Lung (tissue), 12 donors: ENCODE results near the gene LARGE1. TPM values are rescaled to one million over a fixed set of nuclear protein-coding genes. Genes with fewer than 3 reads are reported as not detected.

ENCODE experiments used
- ATAC-seq: fragments of 200-7000 bp; cut with Tn5 transposase; one replicate; pipeline ENCODE4 v1.9.1; 2020; ENCODE audit warnings: moderate number of reproducible peaks; ENCODE audit not compliant: insufficient read depth, low FRiP score
- DNase-seq, 3 donors: peaks; one replicate each; pipeline ENCODE4 v3.0.0-alpha.2; 2013 to 2017
- H3K27ac ChIP-seq, 2 donors: one replicate each; pipeline ENCODE4 v1.5.1; 2013; ENCODE audit warnings: mild to moderate bottlenecking in 2 of 2, moderate library complexity in 2 of 2, control low read depth in 1 of 2, inconsistent platforms in 1 of 2, low read depth in 1 of 2, low read length in 1 of 2
- H3K27me3 ChIP-seq, 3 donors: one replicate each; pipeline ENCODE4 v1.5.1; 2013; ENCODE audit warnings: low read length in 2 of 3; ENCODE audit not compliant: control insufficient read depth in 3 of 3, insufficient read depth in 3 of 3
- H3K36me3 ChIP-seq, 4 donors: one replicate each; pipeline ENCODE4 v1.5.1; 2013; ENCODE audit warnings: low read length in 4 of 4, mild to moderate bottlenecking in 1 of 4, moderate library complexity in 1 of 4; ENCODE audit not compliant: control insufficient read depth in 4 of 4, insufficient read depth in 4 of 4
- H3K4me1 ChIP-seq, 5 donors: one replicate each; pipeline ENCODE4 v1.5.1; 2013; ENCODE audit warnings: low read length in 5 of 5, mild to moderate bottlenecking in 2 of 5, moderate library complexity in 1 of 5; ENCODE audit not compliant: control insufficient read depth in 5 of 5, insufficient read depth in 5 of 5
- H3K4me3 ChIP-seq: one replicate; pipeline ENCODE4 v1.5.1; 2013; ENCODE audit warnings: mild to moderate bottlenecking, control low read depth, moderate library complexity
- H3K9ac ChIP-seq, 2 donors: one replicate each; pipeline ENCODE4 v1.5.1; 2013; ENCODE audit warnings: low read length in 2 of 2, control low read depth in 1 of 2; ENCODE audit not compliant: insufficient read depth in 1 of 2
- H3K9me3 ChIP-seq, 4 donors: one replicate each; pipeline ENCODE4 v1.5.1; 2013; ENCODE audit warnings: low read length in 3 of 4, mild to moderate bottlenecking in 1 of 4, moderate library complexity in 1 of 4; ENCODE audit not compliant: control insufficient read depth in 4 of 4, insufficient read depth in 3 of 4
- WGBS, 2 donors: extraction: QIAGEN DNeasy Blood & Tissue Kit; methylation state at CpG; one replicate each; pipeline ENCODE4 v1.1.7; 2013; 5-methylcytosine and 5-hydroxymethylcytosine counted together
- polyA plus RNA-seq, 2 donors: library from polyadenylated mRNA; stranded (reverse); fragments of 200-250 nt; gene quantifications; one replicate each; pipeline ENCODE4 v1.2.1, GENCODE V29; 2013
- total RNA-seq, 2 donors: library from RNA; depleted of rRNA in 1 of 2; stranded (reverse); fragments of >200 nt in 1 of 2; gene quantifications; one replicate each; pipeline ENCODE4 v1.2.1, GENCODE V29; 2014 to 2021
- TF ChIP-seq, protein P1 (sequence below): IDR thresholded peaks from 2 replicates; pipeline ENCODE4 v1.5.1; 2012; ENCODE audit warnings: mild to moderate bottlenecking; ENCODE audit errors: control extremely low read depth, extremely low read depth
- donor health status: control.
- donor health status: control.
- donor health status: Bipolar disorder and iron deficiency.
- donor health status: healthy.
- donor health status: DM: yes; HTN: yes; CAD: no.

The LARGE1 gene
- total and polyA plus RNA-seq, 4 donors, result 2.9 to 41.1 (median 15.4) TPM

DNA sequence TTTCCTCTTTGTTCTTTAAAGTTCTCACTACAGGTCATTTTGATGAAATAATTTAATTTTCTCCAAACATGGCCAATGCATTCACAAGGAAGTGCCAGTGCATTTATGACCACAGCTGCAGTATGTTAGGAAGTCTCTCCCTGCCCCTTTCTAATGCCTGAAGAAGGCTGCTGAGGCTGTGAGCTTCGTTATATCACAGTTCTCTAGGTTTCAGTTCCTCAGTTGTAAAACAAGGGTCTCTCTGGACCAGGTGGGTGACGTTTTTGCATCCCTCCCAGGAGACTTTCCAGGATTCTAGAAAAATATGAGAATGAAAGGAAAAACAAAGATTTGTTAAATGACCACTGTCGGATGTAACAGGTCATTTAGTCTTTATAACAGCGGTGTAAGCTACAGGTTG lies 171.6 kb downstream of the LARGE1 start:
- Histone ChIP-seq H3K9me3 (no peaks in the 10 kb centered on the region), H3K36me3 (peaks cover 0 to 2% (median 0%) of the 10 kb centered on the region in 4 donors), H3K4me3 (no peak overlapping the region), H3K4me1 (peaks cover 0 to 14% (median 13%) of the 10 kb centered on the region in 5 donors), H3K27ac (no peak overlapping the region), H3K9ac (no peak overlapping the region), H3K27me3 (no peaks in the 10 kb centered on the region)
- 90 to 92% methylated on average over 4 of the region's 4 CpGs for WGBS, 2 donors
- DNase-seq, result no peak
- TF ChIP-seq, protein P1, sequence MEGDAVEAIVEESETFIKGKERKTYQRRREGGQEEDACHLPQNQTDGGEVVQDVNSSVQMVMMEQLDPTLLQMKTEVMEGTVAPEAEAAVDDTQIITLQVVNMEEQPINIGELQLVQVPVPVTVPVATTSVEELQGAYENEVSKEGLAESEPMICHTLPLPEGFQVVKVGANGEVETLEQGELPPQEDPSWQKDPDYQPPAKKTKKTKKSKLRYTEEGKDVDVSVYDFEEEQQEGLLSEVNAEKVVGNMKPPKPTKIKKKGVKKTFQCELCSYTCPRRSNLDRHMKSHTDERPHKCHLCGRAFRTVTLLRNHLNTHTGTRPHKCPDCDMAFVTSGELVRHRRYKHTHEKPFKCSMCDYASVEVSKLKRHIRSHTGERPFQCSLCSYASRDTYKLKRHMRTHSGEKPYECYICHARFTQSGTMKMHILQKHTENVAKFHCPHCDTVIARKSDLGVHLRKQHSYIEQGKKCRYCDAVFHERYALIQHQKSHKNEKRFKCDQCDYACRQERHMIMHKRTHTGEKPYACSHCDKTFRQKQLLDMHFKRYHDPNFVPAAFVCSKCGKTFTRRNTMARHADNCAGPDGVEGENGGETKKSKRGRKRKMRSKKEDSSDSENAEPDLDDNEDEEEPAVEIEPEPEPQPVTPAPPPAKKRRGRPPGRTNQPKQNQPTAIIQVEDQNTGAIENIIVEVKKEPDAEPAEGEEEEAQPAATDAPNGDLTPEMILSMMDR, result no peak
- no peak for ATAC-seq

DNA sequence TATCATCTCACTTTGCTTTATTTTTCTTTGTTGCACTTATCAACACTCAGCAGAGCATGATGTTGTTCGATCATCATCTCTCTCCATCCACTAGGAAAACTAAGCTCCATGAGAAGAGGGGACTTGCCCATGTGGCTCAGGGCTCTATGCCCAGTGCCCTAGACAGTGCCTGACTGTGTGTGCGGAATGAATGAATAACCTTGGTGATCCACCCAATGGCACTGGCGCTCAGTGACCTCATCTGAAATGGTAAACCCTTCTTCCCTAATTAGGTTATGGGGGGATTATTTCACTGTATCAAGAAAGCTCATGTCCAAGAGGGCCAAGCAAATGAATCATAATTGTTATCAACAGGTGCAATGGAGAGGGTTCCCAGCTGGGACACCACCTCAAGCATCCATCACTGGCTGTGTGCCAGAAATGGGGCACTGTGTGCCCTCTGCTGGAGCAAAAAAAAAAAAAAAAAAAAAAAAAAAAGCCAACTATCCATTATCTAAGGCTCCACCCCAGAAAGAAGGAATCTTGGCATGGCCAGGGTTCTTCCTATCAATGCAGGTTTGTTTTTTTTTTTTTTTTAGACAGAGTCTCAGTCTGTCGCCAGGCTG lies 172.6 kb downstream of the LARGE1 start:
- H3K27ac ChIP-seq, result no peak overlapping the region
- peaks cover 0 to 2% (median 0%) of the 10 kb centered on the region in 4 donors for H3K36me3 ChIP-seq
- ATAC-seq, result no peak
- WGBS, 2 donors, result 87 to 96% methylated on average over 4 of the region's 4 CpGs
- no peak overlapping the region for H3K4me3 ChIP-seq
- no peak for DNase-seq
- H3K4me1 ChIP-seq, result peaks cover 0 to 14% (median 13%) of the 10 kb centered on the region in 5 donors
- TF ChIP-seq, protein P1, result no peak
- H3K9ac ChIP-seq, result no peak overlapping the region
- no peaks in the 10 kb centered on the region for H3K9me3 ChIP-seq
- no peaks in the 10 kb centered on the region for H3K27me3 ChIP-seq

DNA sequence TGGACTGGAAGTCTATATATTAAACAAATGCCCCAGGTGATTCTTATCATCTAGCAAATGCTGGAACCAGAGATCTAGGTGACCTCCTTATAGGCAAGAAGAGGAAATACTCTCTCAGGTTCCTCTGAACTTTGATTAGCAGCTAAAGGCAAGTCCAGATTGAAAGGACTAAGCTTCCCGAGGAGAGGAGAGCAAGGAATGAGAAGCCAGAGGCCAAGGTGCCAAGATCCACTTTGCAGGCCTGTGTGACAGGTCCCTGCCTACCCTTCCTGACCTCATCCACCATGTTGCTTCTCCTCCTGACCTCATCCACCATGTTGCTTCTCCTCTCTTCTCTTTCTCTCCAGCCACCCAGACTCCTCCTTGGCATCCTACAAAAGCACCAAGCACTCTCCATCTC lies 173.2 kb downstream of the LARGE1 start:
- TF ChIP-seq, protein P1, result no peak
- Histone ChIP-seq H3K9me3 (no peaks in the 10 kb centered on the region), H3K4me3 (no peak overlapping the region), H3K27ac (no peak overlapping the region), H3K27me3 (no peaks in the 10 kb centered on the region), H3K9ac (no peak overlapping the region), H3K4me1 (peaks cover 0 to 14% (median 13%) of the 10 kb centered on the region in 5 donors), H3K36me3 (no peaks in the 10 kb centered on the region)
- ATAC-seq, result no peak
- 59 to 92% methylated on average over 1 of the region's 1 CpG for WGBS, 2 donors
- DNase-seq, result no peak

DNA sequence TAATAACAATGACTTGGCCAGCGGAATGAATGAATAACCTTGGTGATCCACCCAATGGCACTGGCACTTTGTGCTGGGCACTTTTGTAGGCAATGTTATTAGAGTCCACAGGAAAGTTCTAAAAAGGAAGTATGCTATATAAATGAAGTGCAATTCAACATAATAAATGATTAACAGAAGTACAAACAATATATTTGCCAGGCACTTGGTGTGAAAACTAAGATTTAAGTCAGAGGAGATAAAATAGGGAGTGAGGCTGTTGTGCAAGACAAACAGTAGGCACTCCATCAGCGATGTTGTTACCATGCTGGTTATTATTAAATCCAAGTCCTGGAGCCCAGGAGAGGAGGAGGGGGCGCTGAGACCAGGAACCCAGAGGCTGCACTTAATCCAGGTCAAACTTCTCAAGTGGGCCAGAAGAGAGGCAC lies 173.8 kb downstream of the LARGE1 start:
- 65 to 81% methylated on average over 3 of the region's 3 CpGs for WGBS, 2 donors
- Histone ChIP-seq H3K27ac (no peak overlapping the region), H3K9me3 (no peaks in the 10 kb centered on the region), H3K36me3 (no peaks in the 10 kb centered on the region), H3K27me3 (no peaks in the 10 kb centered on the region), H3K4me3 (no peak overlapping the region), H3K4me1 (peaks cover 0 to 14% (median 13%) of the 10 kb centered on the region in 5 donors), H3K9ac (no peak overlapping the region)
- ATAC-seq, result peak; percentile 48
- TF ChIP-seq, protein P1, result no peak
- peak; percentile 42 to 84 (median 55) for DNase-seq
